ENCODE data around the gene RNF149.

DNA sequence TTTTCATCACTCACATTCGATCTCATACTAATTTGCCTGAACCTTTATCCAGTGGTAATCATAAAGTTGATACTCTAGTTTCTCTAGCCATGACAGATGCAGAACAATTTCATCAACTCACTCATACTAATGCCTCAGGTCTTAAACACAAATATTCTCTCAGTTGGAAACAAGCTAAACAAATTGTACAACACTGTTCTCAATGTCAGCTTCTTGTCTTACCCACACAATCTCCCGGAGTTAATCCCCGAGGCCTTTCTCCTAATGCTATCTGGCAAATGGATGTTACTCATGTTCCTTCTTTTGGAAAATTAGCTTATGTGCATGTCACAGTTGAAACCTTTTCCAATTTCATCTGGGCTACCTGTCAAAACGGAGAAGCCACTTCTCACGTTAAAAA, 67.3 kb downstream of the RNF149 start:
- TF ChIP-seq POLR2A (IDR thresholded peaks at IDR 0.05) (no peak), POLR2AphosphoS5 (IDR thresholded peaks at IDR 0.05; ENCODE audit: insufficient read depth in 1 of 2, low read depth in 1 of 2) (no peak)
- TF ChIP-seq, protein P1, sequence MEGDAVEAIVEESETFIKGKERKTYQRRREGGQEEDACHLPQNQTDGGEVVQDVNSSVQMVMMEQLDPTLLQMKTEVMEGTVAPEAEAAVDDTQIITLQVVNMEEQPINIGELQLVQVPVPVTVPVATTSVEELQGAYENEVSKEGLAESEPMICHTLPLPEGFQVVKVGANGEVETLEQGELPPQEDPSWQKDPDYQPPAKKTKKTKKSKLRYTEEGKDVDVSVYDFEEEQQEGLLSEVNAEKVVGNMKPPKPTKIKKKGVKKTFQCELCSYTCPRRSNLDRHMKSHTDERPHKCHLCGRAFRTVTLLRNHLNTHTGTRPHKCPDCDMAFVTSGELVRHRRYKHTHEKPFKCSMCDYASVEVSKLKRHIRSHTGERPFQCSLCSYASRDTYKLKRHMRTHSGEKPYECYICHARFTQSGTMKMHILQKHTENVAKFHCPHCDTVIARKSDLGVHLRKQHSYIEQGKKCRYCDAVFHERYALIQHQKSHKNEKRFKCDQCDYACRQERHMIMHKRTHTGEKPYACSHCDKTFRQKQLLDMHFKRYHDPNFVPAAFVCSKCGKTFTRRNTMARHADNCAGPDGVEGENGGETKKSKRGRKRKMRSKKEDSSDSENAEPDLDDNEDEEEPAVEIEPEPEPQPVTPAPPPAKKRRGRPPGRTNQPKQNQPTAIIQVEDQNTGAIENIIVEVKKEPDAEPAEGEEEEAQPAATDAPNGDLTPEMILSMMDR (IDR thresholded peaks at IDR 0.05) = no peak

All from vagina (tissue), 2 donors.